SU-DHL-6 (cell line): ENCODE measurements around the gene GNRHR.

Experiments used
- H2AFZ ChIP-seq: fragments of 200-600 bp; sonication (generic); 2 replicates; pipeline ENCODE4 v1.6.1; 2014; ENCODE audit warnings: low read depth, mild to moderate bottlenecking, moderate library complexity, mixed read lengths, antibody characterized with exemption, low read length; ENCODE audit not compliant: severe bottlenecking
- H3F3A ChIP-seq: fragments of 200-600 bp; shearing (Covaris generic); 2 replicates; pipeline ENCODE4 v1.6.0; 2016; ENCODE audit warnings: antibody characterized with exemption, mild to moderate bottlenecking; ENCODE audit not compliant: insufficient read depth
- H3K27ac ChIP-seq: fragments of 200-600 bp; sonication (generic); 2 replicates; pipeline ENCODE4 v1.5.1; 2016; ENCODE audit warnings: low read depth, mild to moderate bottlenecking, low read length, moderate library complexity, mixed read lengths
- H3K27me3 ChIP-seq: fragments of 200-600 bp; sonication (generic), shearing (Covaris generic); 2 replicates; pipeline ENCODE4 v1.6.0; 2014; ENCODE audit warnings: mild to moderate bottlenecking, low read length
- H3K36me3 ChIP-seq: fragments of 200-600 bp; sonication (generic); 2 replicates; pipeline ENCODE4 v1.6.1; 2014; ENCODE audit warnings: mild to moderate bottlenecking, low read length, mixed read lengths
- H3K4me2 ChIP-seq: fragments of 300-600, 200-600 bp; shearing (Covaris generic), sonication (generic); 2 replicates; pipeline ENCODE4 v1.6.0; 2014; ENCODE audit warnings: low read length, low read depth, mild to moderate bottlenecking; ENCODE audit not compliant: poor library complexity, severe bottlenecking
- H3K4me3 ChIP-seq: fragments of 200-600 bp; sonication (generic); 2 replicates; pipeline ENCODE4 v1.5.1; 2014; ENCODE audit warnings: antibody characterized with exemption, low read length, mild to moderate bottlenecking, mixed read lengths; ENCODE audit not compliant: insufficient read depth, poor library complexity, severe bottlenecking
- H3K79me2 ChIP-seq: fragments of 200-600 bp; sonication (generic); 2 replicates; pipeline ENCODE4 v1.6.1; 2014; ENCODE audit warnings: mild to moderate bottlenecking, low read length, moderate library complexity; ENCODE audit not compliant: insufficient read depth
- H3K9ac ChIP-seq: fragments of 200-600 bp; sonication (generic); 2 replicates; pipeline ENCODE4 v1.7.0; 2014; ENCODE audit warnings: mild to moderate bottlenecking, low read length
- H3K9me2 ChIP-seq: fragments of 200-600 bp; sonication (generic); replicated peaks from 2 replicates; pipeline ENCODE4 v1.6.1; 2014; ENCODE audit warnings: low read length; ENCODE audit not compliant: insufficient read depth
- H3K9me3 ChIP-seq: fragments of 200-600 bp; sonication (generic); 2 replicates; pipeline ENCODE4 v1.6.1; 2014; ENCODE audit warnings: low read length, mixed read lengths; ENCODE audit not compliant: insufficient read depth
- H4K20me1 ChIP-seq: fragments of 200-600 bp; sonication (generic); 2 replicates; pipeline ENCODE4 v1.6.1; 2014; ENCODE audit warnings: low read depth, mild to moderate bottlenecking, antibody characterized with exemption, low read length, moderate library complexity, mixed read lengths
- CTCF ChIP-seq: fragments of 200-600 bp; sonication (generic); IDR thresholded peaks from one replicate; pipeline ENCODE4 v1.5.1; 2017; ENCODE audit warnings: antibody characterized with exemption, mild to moderate bottlenecking, low read length, moderate library complexity; ENCODE audit not compliant: insufficient read depth, poor library complexity, severe bottlenecking
- EZH2phosphoT487 ChIP-seq: fragments of 200-600 bp; sonication (generic), shearing (Covaris generic); conservative IDR thresholded peaks from 2 replicates; pipeline ENCODE4 v1.6.1; 2018; ENCODE audit warnings: mild to moderate bottlenecking, antibody characterized with exemption, low read length, moderate library complexity, mixed read lengths

The GNRHR gene

GRCh38 chr4:67776746-67777145 is 22.6 kb upstream of the GNRHR start:
- no peaks in the 10 kb centered on the region for H3K36me3 ChIP-seq
- H3F3A ChIP-seq: no peaks in the 10 kb centered on the region
- no peak overlapping the region for H3K4me3 ChIP-seq
- H2AFZ ChIP-seq: no peak overlapping the region
- no peaks in the 10 kb centered on the region for H3K27me3 ChIP-seq
- TF ChIP-seq EZH2phosphoT487 (no peak), CTCF (no peak)
- H3K9ac ChIP-seq: no peak overlapping the region
- no peaks in the 10 kb centered on the region for H3K79me2 ChIP-seq
- H3K9me2 ChIP-seq: no peaks in the 10 kb centered on the region
- H3K4me2 ChIP-seq: no peak overlapping the region
- no peaks in the 10 kb centered on the region for H3K9me3 ChIP-seq
- H4K20me1 ChIP-seq: no peaks in the 10 kb centered on the region
- H3K27ac ChIP-seq: no peak overlapping the region

DNA sequence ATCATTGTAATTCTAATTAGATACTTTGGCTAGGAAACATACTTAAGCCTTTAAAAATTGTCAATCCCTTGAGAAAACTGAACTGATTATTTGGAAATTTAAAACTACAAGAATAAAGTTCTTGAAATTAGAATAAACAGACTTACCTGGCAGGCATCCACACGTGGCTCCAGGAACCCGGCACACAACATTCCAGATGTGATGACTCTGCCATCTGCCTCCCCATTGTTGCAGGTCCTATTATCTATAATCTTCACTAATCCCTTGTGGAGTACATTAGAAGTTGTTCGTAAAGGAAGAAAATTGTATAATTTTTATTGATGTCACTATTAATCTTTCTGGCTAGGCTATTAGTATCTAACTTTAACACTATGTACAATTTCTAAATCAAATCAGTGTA is 16.2 kb upstream of the GNRHR start:
- Histone ChIP-seq H3K4me3 (no peak overlapping the region), H3K9me2 (no peaks in the 10 kb centered on the region), H3K79me2 (no peaks in the 10 kb centered on the region), H3F3A (no peaks in the 10 kb centered on the region), H3K9ac (no peak overlapping the region), H3K4me2 (no peak overlapping the region), H3K36me3 (no peaks in the 10 kb centered on the region), H3K9me3 (no peaks in the 10 kb centered on the region), H3K27me3 (no peaks in the 10 kb centered on the region), H4K20me1 (no peaks in the 10 kb centered on the region), H2AFZ (no peak overlapping the region), H3K27ac (no peak overlapping the region)
- no peak for TF ChIP-seq CTCF
- TF ChIP-seq EZH2phosphoT487: no peak

- TF ChIP-seq CTCF (no peak), EZH2phosphoT487 (no peak)
- H3K4me3 ChIP-seq: no peak overlapping the region
- H3K27ac ChIP-seq: no peak overlapping the region
- H2AFZ ChIP-seq: no peak overlapping the region
- no peak overlapping the region for H3K4me2 ChIP-seq
- no peak overlapping the region for H3K9ac ChIP-seq
- no peaks in the 10 kb centered on the region for H3K79me2 ChIP-seq
- H3K36me3 ChIP-seq: no peaks in the 10 kb centered on the region
- no peaks in the 10 kb centered on the region for H3F3A ChIP-seq
- H4K20me1 ChIP-seq: no peaks in the 10 kb centered on the region
- no peaks in the 10 kb centered on the region for H3K9me2 ChIP-seq
- no peaks in the 10 kb centered on the region for H3K27me3 ChIP-seq
- no peaks in the 10 kb centered on the region for H3K9me3 ChIP-seq
These were observed 11.7 kb upstream of the GNRHR start for GRCh38 chr4:67765928-67766327.

DNA sequence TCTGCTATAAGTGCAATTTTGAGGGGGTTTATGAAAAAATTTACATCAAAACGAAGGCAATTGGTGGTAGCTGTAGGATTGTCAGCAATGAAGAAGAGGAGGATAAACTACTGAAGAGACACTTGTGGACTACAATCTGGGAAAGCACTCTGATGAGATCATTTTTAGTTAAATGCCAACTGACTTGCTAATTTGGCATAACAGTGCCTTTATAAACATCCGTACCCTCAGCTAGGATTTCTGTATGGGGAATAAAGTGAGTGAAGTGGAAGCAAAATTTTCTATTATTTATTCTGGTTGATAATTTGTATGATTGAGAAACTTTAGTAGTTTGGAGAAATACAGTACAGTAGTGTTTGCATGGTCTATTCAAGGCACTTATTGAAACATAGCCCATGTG is 11.2 kb upstream of the GNRHR start:
- H3K27ac ChIP-seq: no peak overlapping the region
- H4K20me1 ChIP-seq: no peaks in the 10 kb centered on the region
- H3F3A ChIP-seq: no peaks in the 10 kb centered on the region
- no peak for TF ChIP-seq EZH2phosphoT487
- no peak for TF ChIP-seq CTCF
- H3K36me3 ChIP-seq: no peaks in the 10 kb centered on the region
- no peak overlapping the region for H3K4me2 ChIP-seq
- no peaks in the 10 kb centered on the region for H3K27me3 ChIP-seq
- H3K9me2 ChIP-seq: no peaks in the 10 kb centered on the region
- no peaks in the 10 kb centered on the region for H3K9me3 ChIP-seq
- no peaks in the 10 kb centered on the region for H3K79me2 ChIP-seq
- H3K9ac ChIP-seq: no peak overlapping the region
- H2AFZ ChIP-seq: no peak overlapping the region
- no peak overlapping the region for H3K4me3 ChIP-seq
